ENCODE data around the gene VTI1A.

VTI1A gene

DNA sequence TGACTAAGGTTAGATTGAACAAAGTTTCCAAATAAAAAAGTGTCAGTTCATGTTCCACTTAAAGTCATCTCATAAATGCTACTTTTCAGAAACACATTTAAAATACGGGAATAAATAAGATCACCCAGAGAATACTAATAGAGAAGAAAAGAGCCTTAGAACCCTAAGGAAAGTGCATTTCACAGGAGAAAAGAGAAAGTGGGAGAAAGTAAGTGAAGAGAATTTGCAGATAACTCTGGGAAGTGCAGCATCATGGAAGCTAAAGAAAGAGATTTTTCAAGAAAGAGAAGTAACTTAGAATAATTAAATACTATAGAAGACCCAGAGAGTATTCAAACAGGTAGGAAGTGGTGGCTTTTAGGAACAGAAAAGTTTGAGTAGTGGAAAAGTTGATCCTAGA is 132.6 kb downstream of the VTI1A start:
- Histone ChIP-seq H3K27ac (no peak overlapping the region), H3K27me3 (ENCODE audit: control insufficient read depth, insufficient read depth, low read length) (no peaks in the 10 kb centered on the region), H3K36me3 (ENCODE audit: control insufficient read depth, insufficient read depth, low read length) (no peaks in the 10 kb centered on the region), H2AFZ (no peak overlapping the region), H3K4me2 (ENCODE audit: low read length) (no peak overlapping the region), H3K4me1 (no peaks in the 10 kb centered on the region), H3K79me2 (no peaks in the 10 kb centered on the region), H3K9ac (no peak overlapping the region), H3K4me3 (ENCODE audit: low read depth, low read length) (no peak overlapping the region), H3K9me3 (ENCODE audit: control insufficient read depth, low read length) (no peaks in the 10 kb centered on the region)
- TF ChIP-seq CTCF (IDR thresholded peaks at IDR 0.05) = no peak

- Histone ChIP-seq H3K27ac (no peak overlapping the region), H3K4me3 (ENCODE audit: low read depth, low read length) (no peak overlapping the region), H3K4me2 (ENCODE audit: low read length) (no peak overlapping the region), H3K27me3 (ENCODE audit: control insufficient read depth, insufficient read depth, low read length) (no peaks in the 10 kb centered on the region), H3K4me1 (no peaks in the 10 kb centered on the region), H3K36me3 (ENCODE audit: control insufficient read depth, insufficient read depth, low read length) (no peaks in the 10 kb centered on the region), H3K9ac (no peak overlapping the region), H3K9me3 (ENCODE audit: control insufficient read depth, low read length) (no peaks in the 10 kb centered on the region), H2AFZ (no peak overlapping the region), H3K79me2 (no peaks in the 10 kb centered on the region)
- no peak for TF ChIP-seq CTCF (IDR thresholded peaks at IDR 0.05)
These were observed 133.3 kb downstream of the VTI1A start for GRCh38 chr10:112580267-112580666.

DNA sequence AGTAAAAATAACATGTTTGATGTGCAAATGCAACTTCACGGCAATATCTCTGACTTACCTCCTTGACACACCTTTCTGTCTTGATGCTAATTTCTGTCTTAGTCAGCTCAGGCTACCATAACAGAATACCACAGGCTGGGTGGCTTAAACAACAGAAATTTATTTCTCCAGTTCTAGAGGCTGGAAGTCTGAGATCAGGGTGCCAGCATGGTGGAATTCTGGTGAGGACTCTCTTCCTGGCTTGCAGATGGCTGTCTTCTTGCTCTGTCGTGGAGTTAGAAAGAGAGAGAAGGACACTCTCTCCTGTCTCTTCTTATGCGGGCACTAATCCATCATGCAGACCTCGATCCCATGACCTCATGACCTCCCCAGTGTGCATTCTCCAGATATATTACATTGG is 134.9 kb downstream of the VTI1A start:
- Histone ChIP-seq H3K36me3 (ENCODE audit: control insufficient read depth, insufficient read depth, low read length) (no peaks in the 10 kb centered on the region), H3K4me3 (ENCODE audit: low read depth, low read length) (no peak overlapping the region), H3K79me2 (no peaks in the 10 kb centered on the region), H2AFZ (no peak overlapping the region), H3K4me2 (ENCODE audit: low read length) (no peak overlapping the region), H3K27me3 (ENCODE audit: control insufficient read depth, insufficient read depth, low read length) (no peaks in the 10 kb centered on the region), H3K4me1 (no peaks in the 10 kb centered on the region), H3K9ac (no peak overlapping the region), H3K27ac (no peak overlapping the region), H3K9me3 (ENCODE audit: control insufficient read depth, low read length) (no peaks in the 10 kb centered on the region)
- TF ChIP-seq CTCF (IDR thresholded peaks at IDR 0.05) = no peak

GRCh38 chr10:112583236-112583939 is 136.4 kb downstream of the VTI1A start:
- Histone ChIP-seq H2AFZ (no peak overlapping the region), H3K27me3 (ENCODE audit: control insufficient read depth, insufficient read depth, low read length) (no peaks in the 10 kb centered on the region), H3K4me2 (ENCODE audit: low read length) (no peak overlapping the region), H3K9ac (no peak overlapping the region), H3K4me3 (ENCODE audit: low read depth, low read length) (no peak overlapping the region), H3K36me3 (ENCODE audit: control insufficient read depth, insufficient read depth, low read length) (no peaks in the 10 kb centered on the region), H3K4me1 (no peaks in the 10 kb centered on the region), H3K79me2 (no peaks in the 10 kb centered on the region), H3K9me3 (ENCODE audit: control insufficient read depth, low read length) (no peaks in the 10 kb centered on the region), H3K27ac (no peak overlapping the region)
- TF ChIP-seq CTCF (IDR thresholded peaks at IDR 0.05) = no peak

DNA sequence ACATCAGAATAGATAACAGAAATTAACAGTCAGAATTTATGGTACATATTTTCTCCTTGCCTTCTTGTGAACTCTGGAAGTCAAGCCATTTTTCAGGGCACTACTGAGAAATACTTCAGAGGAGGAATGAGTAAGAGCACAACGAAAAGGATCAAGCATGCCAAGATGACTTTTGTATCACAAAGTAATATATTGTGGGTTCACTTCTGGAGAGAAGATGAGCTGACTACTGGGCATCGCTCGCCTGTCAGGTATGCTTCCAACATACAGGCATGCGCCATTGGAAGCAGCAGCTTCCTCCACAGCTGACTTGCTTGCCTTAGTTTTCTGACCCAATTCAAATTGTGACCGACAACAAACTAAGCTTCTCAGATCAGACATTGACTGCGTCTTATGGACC is 137.3 kb downstream of the VTI1A start:
- H3K4me3 ChIP-seq (ENCODE audit: low read depth, low read length) = no peak overlapping the region
- H3K36me3 ChIP-seq (ENCODE audit: control insufficient read depth, insufficient read depth, low read length) = no peaks in the 10 kb centered on the region
- H3K79me2 ChIP-seq = no peaks in the 10 kb centered on the region
- TF ChIP-seq CTCF (IDR thresholded peaks at IDR 0.05) = no peak
- no peak overlapping the region for H3K4me2 ChIP-seq (ENCODE audit: low read length)
- H3K9ac ChIP-seq = no peak overlapping the region
- H3K4me1 ChIP-seq = no peaks in the 10 kb centered on the region
- no peak overlapping the region for H3K27ac ChIP-seq
- no peaks in the 10 kb centered on the region for H3K9me3 ChIP-seq (ENCODE audit: control insufficient read depth, low read length)
- no peak overlapping the region for H2AFZ ChIP-seq
- no peaks in the 10 kb centered on the region for H3K27me3 ChIP-seq (ENCODE audit: control insufficient read depth, insufficient read depth, low read length)
